GM12892 (cell line): Measurements from ENCODE around the gene GAR1.

Experiments used
- DNase-seq: peaks from one replicate; pipeline ENCODE4 v3.0.0; 2011; ENCODE audit not compliant: insufficient read length
- FAIRE-seq: peaks from 2 replicates; lab custom pipeline; 2011; peaks lifted over from hg19 to GRCh38; lab: Jason Lieb, UNC
- POLR2A ChIP-seq: IDR thresholded peaks from 2 replicates; pipeline ENCODE4 v1.6.1; 2011; ENCODE audit warnings: low read depth, low read length, control low read depth
- POLR2AphosphoS5 ChIP-seq: IDR thresholded peaks from 2 replicates; pipeline ENCODE4 v1.6.1; 2011; ENCODE audit warnings: low read depth, low read length, control low read depth
- TAF1 ChIP-seq: IDR thresholded peaks from 2 replicates; pipeline ENCODE4 v1.6.1; 2011; ENCODE audit warnings: low read depth, mild to moderate bottlenecking, control low read depth, low read length, borderline replicate concordance

The GAR1 gene

GRCh38 chr4:109816082-109816442 is 500 bp downstream of the GAR1 start:
- DNase-seq (no peak), FAIRE-seq (no peak)

GRCh38 chr4:109816894-109817293 is 1.3 kb downstream of the GAR1 start:
- no peak for DNase-seq
- TF ChIP-seq TAF1 (no peak), POLR2AphosphoS5 (no peak), POLR2A (no peak)
- FAIRE-seq = no peak

More at GRCh38 chr4:109816082-109816442, 500 bp downstream of the GAR1 start:
- TF ChIP-seq POLR2AphosphoS5 (no peak), TAF1 (no peak), POLR2A (no peak)

GRCh38 chr4:109818268-109818667 is 2.7 kb downstream of the GAR1 start:
- FAIRE-seq (no peak), DNase-seq (no peak)
- TF ChIP-seq POLR2A (no peak), TAF1 (no peak), POLR2AphosphoS5 (no peak)

GRCh38 chr4:109820563-109820962 is 5.0 kb downstream of the GAR1 start:
- no peak for TF ChIP-seq POLR2AphosphoS5
- no peak for TF ChIP-seq TAF1
- TF ChIP-seq POLR2A = no peak
- FAIRE-seq (peak; percentile 58), DNase-seq (no peak)

- TF ChIP-seq POLR2AphosphoS5 (no peak), POLR2A (no peak)
- no peak for DNase-seq
- no peak for FAIRE-seq
These were observed 5.6 kb downstream of the GAR1 start for GRCh38 chr4:109821185-109821584.

GRCh38 chr4:109826719-109827118 is 11.2 kb downstream of the GAR1 start:
- TF ChIP-seq POLR2A (no peak), POLR2AphosphoS5 (no peak), TAF1 (no peak)
- no peak for DNase-seq
- FAIRE-seq = peak; percentile 75

- FAIRE-seq = no peak
- TF ChIP-seq POLR2A = no peak
- TF ChIP-seq TAF1 = no peak
- TF ChIP-seq POLR2AphosphoS5 = no peak
- DNase-seq = no peak
These were observed 12.1 kb downstream of the GAR1 start, which contains the start of gene RRH for GRCh38 chr4:109827672-109828071. Gene RRH, plus strand, starts transcription at chr4:109827972. Its CDS starts 56 bp downstream, at chr4:109828028.

GRCh38 chr4:109833756-109834155 is 18.2 kb downstream of the GAR1 start:
- DNase-seq (no peak), FAIRE-seq (no peak)
- TF ChIP-seq POLR2AphosphoS5 (no peak), POLR2A (no peak), TAF1 (no peak)

GRCh38 chr4:109836985-109837384 is 21.4 kb downstream of the GAR1 start:
- TF ChIP-seq TAF1 (no peak), POLR2A (no peak), POLR2AphosphoS5 (no peak)
- FAIRE-seq = no peak
- DNase-seq = no peak

- TF ChIP-seq POLR2A (no peak), TAF1 (no peak), POLR2AphosphoS5 (no peak)
- DNase-seq = no peak
- FAIRE-seq = no peak
These were observed 31.0 kb downstream of the GAR1 start for GRCh38 chr4:109846395-109847098.

GRCh38 chr4:109847896-109848442 is 32.4 kb downstream of the GAR1 start, which contains the start of gene LRIT3:
Gene LRIT3, plus strand, starts transcription at chr4:109848107. Its CDS starts 95 bp downstream, at chr4:109848202.
- no peak for DNase-seq
- peak; percentile 14 for FAIRE-seq

GRCh38 chr4:109848501-109848900 is 32.9 kb downstream of the GAR1 start:
- FAIRE-seq (no peak), DNase-seq (no peak)
- no peak for TF ChIP-seq TAF1
- no peak for TF ChIP-seq POLR2AphosphoS5
- TF ChIP-seq POLR2A = no peak

More at GRCh38 chr4:109847896-109848442, 32.4 kb downstream of the GAR1 start, which contains the start of gene LRIT3:
- TF ChIP-seq POLR2A = no peak
- no peak for TF ChIP-seq TAF1
- TF ChIP-seq POLR2AphosphoS5 = no peak
